ENCODE measurements around the gene MGP.

Gene MGP

GRCh38 chr12:14902465-14902864 lies 16.8 kb upstream of the MGP start:
- no peak for DNase-seq

DNA sequence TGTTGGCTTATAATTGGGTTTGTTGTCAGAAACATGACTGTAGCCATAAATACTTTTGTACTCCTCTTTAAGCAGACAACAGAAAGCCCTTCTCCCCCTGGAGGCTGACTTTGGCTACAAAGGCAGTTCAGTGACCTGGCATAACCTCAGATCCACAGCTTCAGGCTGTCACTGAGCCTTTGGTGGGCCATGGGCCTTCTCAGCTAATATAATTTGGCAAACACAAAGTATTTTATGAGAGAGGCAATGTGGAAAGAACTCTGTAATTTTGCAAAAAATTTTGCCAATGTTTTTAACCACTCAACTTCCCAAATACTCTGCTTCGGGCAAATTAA lies 15.5 kb upstream of the MGP start:
- no peak for DNase-seq

DNA sequence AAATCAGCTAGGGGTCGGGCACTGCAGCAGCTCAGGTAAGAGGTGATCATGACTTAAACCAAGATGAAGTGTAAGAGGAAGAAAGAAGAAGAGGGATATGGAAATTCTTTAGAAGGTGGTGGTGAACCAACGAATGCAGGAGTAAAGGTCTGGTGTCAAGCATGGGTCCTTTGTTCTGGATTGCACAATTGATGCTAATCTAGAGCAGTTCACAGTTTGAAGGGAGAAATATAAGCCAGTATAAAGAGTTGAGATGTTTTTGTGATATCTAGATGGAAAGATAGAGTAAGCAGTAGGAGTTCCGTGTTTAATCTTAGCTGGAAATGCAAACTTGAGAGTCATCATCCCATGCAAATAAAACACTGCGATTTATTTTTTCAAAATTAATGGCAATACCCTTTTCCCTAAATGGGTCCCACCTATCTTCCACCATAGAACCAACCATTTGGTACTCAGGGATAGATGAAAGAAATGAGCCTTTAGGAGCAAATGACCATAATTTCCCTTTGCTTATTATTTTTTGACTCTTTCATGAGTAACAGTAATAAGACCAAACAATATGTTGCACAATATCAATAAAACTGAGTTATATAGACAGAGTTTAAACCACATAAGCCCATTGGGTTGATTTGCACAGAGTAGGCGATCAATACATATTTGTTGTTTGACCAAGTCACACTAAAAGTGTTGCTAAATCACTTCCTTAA lies 15.0 kb upstream of the MGP start:
- DNase-seq: no peak

DNA sequence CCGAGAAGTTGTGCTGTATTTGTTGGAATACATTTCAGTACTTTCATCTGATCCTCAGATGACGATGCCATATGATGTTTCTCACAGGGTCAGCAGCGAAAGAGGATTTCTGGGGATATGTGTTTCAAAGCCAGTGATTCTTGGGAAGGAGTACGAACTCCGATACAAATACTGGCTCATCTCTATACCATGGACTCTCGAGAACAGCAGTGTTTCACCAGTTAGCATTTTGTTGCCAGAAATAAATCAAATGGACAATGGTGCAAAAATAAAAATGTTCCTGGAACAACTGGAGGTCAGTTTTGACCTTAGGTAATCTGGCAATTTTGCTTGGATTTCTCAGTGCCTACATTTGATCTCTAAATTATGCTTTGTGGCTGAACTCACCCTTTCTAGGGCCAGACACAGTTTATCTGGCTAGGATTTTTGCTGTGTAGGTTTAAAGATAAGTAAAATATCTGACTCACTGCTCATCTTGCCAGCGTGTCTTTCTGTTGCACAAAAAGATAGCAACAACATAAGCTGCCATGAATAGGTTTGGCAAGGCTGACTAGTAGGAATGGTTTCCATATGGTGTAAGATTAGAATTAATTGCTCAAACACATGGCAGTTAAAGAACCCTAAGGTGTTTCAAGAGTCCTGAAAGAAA lies 11.0 kb upstream of the MGP start:
- DNase-seq: peak; percentile 86

DNA sequence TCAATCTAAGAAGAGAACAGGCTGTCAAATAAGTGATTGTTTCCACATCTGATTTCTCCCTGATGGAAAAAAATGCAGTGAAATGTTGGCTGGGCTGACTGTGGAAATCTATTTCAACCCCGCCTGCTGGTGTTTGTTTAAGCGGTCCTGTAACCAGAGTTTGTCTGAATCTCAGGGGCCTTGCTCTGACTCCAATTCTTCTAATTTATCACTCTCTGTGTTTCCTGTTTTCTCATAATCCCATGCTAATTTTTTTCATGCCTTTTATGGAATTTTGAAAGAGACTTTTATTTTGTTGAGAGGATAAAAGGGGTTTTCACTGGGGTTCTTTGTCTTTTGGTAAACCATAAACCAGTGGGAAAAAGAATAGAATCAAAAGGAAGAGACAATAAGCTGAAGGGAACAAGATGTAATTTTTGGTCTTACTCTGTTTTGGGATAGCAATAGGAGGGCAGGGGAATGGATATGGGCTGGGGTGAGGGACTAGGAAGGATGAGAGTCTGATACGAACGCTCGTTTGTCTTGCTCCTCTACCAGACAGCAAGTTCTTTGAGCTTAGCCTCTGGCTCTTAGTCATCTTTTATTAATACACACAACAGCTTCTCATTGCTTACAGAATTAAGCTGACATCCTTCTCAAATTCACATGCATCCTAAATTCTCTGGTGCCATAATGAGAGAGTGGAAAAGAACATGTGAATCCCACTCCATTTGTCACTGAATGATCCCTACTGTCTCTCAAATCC lies 8.0 kb upstream of the MGP start:
- DNase-seq: no peak

GRCh38 chr12:14892726-14893505 lies 7.3 kb upstream of the MGP start:
- peak; percentile 27 for DNase-seq

DNA sequence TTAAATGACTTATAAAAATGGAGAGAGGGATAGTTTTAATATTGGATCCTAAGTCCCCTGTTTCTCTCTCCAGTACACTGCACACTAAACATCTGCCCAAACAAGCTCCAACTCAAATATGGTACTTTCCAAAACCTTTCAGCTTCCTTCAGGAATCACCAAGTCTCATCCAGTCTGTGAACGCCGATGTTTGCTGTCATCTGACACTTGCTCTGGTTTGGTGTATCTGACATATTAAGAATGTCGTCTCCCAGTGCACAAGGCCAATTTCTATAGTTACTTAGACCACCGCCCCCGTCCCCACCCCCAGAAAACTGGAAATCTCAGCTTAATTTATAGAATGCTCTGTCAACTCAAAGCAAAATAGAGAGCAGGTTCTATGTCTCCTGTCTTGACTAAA lies 5.0 kb upstream of the MGP start:
- DNase-seq: no peak

DNA sequence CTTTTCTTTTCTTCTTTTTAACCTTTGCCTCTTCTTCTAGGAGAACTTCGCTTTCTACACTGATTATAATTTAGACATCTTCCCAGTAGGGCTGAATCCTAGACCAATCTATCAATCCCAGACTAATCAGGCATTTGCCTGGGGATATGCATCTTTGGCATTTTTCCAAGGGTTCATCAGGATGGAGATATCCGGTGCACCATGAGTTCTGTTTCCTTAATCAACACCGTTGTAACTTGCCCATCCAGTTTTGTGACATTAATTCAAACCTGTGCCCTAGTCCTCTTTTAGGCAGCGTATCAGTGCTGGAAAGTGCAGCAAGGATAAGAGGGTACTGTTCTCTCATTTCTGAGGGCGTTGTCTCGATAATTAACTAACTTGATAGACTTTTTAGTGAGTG lies 617 bp upstream of the MGP start:
- no peak for DNase-seq

GRCh38 chr12:14884458-14884878 lies 1.2 kb downstream of the MGP start:
- DNase-seq: peak; percentile 85

- no peak for DNase-seq
Observed at GRCh38 chr12:14883686-14884085, 2.0 kb downstream of the MGP start.

GRCh38 chr12:14880890-14881453 lies 4.7 kb downstream of the MGP start:
- DNase-seq: no peak

GRCh38 chr12:14879222-14879933 lies 6.3 kb downstream of the MGP start:
- DNase-seq: no peak

GRCh38 chr12:14878488-14878887 lies 7.2 kb downstream of the MGP start:
- peak; percentile 47 for DNase-seq

DNA sequence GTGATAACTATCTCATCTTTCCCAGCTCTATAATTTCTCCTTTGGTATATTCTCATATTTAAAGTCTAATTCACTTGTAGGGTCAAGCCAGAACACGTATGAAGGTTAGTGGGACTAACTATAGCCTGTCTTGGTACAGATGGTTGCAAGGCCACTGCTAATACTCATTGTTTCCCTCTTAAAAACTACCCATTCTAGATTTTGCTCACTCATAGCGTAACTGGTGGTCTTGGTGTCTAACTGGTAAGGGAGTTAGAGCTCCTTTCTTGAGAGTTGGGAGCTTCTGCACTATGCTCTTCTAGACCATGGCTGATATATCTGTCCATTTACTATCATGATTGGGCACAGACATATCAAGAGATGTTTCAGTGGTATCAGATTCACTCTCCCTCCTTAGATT lies 8.8 kb downstream of the MGP start:
- DNase-seq: no peak

- DNase-seq: peak; percentile 46
Observed at GRCh38 chr12:14874882-14875281, 10.8 kb downstream of the MGP start.

DNA sequence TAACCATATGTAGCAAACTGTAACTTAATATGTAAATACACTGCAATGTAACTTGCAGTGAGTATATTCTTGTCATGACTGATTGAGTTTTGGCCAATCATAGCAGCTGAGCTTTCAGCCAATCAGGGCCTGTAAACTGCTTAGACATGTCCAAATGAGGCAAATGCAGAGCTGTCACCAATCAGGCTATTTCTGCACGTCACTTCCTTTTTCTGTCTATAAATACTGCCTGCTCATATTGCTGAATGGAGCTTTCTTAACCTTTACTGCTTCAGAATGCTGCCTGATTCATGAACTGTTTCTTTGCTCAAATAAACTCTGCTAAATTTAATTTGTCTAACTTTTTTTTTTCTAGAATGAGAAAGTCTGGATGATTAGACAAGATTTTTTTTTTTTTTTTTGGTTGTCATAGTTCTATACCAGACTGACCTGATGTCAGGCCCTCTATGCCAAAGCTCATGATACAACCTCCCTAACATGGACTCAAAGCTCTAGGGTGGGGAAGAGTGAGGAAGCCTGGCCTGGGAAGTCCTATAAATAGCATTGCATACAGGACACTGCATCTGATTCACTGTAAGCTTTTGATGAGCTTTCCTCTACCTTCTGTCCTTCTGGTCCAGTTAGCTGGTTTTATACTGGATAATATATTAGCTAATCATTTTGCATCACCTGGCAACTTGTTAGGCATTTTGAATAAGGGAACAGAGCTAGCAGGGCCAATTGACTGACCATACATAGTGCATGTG lies 12.0 kb downstream of the MGP start:
- DNase-seq: no peak

- DNase-seq: no peak
Observed at GRCh38 chr12:14871886-14872285, 13.8 kb downstream of the MGP start.

DNA sequence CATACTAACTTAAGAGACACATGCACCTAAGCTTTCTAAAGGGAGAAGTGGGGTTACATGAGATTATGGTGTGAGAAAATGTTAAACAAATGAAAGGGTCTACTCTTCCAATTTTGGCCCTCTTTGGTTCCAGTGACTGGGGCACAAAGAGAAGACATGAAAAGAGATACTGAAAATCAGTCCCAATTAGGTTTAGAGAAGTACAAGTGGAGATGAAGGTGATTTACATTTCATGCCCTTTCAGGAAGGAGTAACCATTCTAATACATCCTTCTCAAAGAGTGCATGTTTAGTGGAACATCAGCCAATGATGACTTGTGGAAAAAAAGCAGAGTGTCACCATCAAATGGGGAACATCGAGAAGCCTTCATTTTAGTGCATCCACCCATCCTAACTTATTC lies 14.4 kb downstream of the MGP start:
- DNase-seq: no peak

GRCh38 chr12:14868916-14869506 lies 16.6 kb downstream of the MGP start:
- DNase-seq: no peak

- no peak for DNase-seq
Observed at GRCh38 chr12:14860490-14860889, 25.2 kb downstream of the MGP start.

DNA sequence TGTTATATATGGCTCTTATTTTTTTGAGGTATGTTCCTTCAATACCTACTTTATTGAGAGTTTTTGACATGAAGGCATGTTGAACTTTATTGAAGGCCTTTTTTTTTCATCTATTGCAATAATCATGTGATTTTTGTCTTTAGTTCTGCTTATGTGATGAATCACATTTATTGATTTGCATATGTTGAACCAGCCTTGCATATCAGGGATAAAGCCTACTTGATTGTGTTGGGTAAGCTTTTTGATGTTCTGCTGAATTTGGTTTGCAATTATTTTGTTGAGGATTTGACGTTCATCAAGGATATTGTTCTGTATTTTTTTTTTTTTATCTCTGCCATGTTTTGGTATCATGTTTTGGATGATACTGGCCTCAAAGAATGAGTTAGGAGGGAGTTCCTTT lies 27.1 kb downstream of the MGP start:
- DNase-seq: no peak
